Coronary artery (tissue), 2 donors: ENCODE data around the gene UNC93A.

Experiments
- DNase-seq: peaks from one replicate; pipeline ENCODE4 v3.0.0-alpha.2; 2017; ENCODE audit warnings: low spot score
- H3K27ac ChIP-seq, 2 donors: fragments of 200-600 bp; sonication (generic); one replicate each; pipeline ENCODE4 v1.5.1; 2016 to 2019
- H3K4me3 ChIP-seq: fragments of 200-600 bp; sonication (generic); 2 replicates; pipeline ENCODE4 v1.5.1; 2016; ENCODE audit warnings: mild to moderate bottlenecking, moderate library complexity
- TF ChIP-seq, protein P1 (sequence below): fragments of 200-600 bp; sonication (generic); IDR thresholded peaks from one replicate; pipeline ENCODE4 v1.5.1; 2019; ENCODE audit warnings: antibody characterized with exemption

UNC93A gene

DNA sequence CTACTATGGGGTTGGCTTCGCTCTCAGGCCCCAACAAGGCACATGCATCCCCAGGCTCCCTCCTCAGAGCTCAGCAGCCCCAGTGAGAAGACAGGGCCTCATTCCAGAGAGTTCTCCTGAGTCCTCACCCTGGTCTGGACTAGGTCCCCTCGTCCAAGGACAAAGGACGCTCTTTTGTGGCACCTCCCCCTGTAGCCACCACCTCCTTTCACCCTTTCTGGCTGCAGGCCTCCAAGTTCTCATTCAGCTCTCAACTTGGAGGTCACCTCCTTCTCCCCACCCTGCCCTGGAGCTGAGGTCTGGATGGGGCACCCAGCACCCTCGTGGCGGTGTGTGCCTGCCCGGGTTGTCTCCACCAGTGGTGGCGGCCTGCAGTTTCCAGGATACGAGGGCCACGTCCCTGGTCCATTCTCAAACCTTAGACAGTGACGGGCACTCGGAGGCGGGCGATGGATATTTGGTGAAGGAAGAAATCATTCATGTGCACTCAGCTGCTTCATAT, 2.5 kb downstream of the UNC93A start:
- Histone ChIP-seq H3K4me3 (no peak overlapping the region), H3K27ac (no peak overlapping the region)
- TF ChIP-seq, protein P1, sequence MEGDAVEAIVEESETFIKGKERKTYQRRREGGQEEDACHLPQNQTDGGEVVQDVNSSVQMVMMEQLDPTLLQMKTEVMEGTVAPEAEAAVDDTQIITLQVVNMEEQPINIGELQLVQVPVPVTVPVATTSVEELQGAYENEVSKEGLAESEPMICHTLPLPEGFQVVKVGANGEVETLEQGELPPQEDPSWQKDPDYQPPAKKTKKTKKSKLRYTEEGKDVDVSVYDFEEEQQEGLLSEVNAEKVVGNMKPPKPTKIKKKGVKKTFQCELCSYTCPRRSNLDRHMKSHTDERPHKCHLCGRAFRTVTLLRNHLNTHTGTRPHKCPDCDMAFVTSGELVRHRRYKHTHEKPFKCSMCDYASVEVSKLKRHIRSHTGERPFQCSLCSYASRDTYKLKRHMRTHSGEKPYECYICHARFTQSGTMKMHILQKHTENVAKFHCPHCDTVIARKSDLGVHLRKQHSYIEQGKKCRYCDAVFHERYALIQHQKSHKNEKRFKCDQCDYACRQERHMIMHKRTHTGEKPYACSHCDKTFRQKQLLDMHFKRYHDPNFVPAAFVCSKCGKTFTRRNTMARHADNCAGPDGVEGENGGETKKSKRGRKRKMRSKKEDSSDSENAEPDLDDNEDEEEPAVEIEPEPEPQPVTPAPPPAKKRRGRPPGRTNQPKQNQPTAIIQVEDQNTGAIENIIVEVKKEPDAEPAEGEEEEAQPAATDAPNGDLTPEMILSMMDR = no peak
- no peak for DNase-seq

DNA sequence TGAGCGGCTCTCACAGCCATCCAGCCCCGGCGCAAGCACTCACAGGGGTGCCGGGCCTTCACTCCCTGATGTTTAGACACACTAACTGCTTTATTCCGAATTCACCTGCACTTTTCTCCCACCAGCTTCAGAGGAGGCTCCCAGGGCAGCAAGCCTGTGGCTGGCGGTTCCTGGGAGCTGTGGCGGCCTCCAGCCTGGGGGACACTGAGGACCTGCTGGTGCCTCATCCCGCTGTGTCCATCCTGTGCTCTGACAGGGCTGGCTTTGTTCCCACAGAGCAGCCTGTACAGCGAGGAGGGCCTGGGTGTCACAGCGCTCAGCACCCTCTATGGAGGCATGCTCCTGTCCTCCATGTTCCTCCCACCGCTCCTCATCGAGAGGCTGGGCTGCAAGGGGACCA, 3.1 kb downstream of the UNC93A start:
- no peak for DNase-seq
- TF ChIP-seq, protein P1 = no peak
- Histone ChIP-seq H3K27ac (no peak overlapping the region), H3K4me3 (no peak overlapping the region)

DNA sequence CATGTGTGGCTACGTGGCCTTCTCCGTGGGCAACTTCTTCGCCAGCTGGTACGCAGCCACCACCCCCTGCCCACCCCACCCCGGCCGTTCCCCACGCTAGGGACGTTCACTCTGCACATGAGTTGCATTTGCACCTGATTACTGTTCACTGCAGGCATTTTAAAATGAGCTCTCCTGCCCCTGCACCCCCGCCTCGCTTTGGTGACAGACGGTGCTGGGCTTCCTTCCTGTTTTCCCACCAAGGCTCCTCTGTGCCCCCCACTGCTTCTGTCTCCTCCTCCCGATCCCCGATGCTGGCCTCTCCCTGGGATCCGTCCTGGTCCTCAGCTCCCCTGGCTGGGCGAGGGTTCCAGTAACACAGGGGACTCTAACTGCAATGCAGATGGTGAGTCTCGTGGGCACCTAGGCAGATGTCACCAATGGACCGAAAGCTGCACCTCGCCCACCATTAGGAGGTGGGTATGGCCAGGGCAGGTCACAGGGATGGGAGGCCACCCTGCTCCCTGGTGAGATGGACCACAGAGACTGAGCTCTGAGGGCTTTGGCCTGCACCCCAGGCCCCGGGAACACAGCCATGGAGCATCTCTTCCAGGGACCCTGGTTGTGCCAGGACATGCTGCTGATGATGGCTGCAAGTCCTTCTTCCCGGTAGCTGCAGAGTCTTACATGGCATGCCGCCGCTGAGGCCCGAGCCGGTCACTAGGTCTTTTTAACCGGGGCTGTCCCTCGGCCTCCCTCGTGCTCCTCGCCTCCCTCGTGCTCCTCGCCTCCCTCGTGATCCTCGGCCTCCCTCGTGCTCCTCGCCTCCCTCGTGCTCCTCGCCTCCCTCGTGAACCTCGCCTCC, 3.8 kb downstream of the UNC93A start:
- DNase-seq = no peak
- no peak overlapping the region for H3K27ac ChIP-seq
- TF ChIP-seq, protein P1 = no peak
- no peak overlapping the region for H3K4me3 ChIP-seq

DNA sequence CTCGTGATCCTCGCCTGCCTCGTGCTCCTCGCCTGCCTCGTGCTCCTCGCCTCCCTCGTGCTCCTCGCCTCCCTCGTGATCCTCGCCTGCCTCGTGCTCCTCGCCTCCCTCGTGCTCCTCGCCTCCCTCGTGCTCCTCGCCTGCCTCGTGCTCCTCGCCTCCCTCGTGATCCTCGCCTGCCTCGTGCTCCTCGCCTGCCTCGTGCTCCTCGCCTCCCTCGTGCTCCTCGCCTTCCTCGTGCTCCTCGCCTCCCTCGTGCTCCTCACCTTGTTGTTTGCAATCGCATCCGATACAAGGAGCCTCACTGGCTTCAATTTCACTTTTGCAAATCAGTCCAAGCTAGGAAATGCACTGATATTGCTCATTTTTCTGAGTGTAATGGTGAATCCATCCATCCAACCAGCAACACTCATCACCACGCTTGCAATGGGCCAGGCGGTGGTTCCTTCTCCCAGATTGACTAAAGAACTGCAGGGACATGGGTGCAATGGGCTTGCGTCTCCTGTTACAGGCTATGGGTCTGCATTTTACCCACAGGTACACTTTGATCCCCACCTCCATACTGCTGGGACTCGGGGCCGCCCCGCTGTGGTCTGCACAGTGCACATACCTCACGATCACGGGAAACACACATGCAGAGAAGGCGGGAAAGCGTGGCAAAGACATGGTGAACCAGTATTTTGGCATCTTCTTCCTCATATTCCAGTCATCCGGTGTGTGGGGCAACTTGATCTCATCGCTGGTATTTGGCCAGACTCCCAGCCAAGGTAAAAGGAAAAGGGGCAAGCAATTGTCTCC, 4.6 kb downstream of the UNC93A start:
- no peak for DNase-seq
- H3K4me3 ChIP-seq = no peak overlapping the region
- TF ChIP-seq, protein P1 = no peak
- no peak overlapping the region for H3K27ac ChIP-seq

DNA sequence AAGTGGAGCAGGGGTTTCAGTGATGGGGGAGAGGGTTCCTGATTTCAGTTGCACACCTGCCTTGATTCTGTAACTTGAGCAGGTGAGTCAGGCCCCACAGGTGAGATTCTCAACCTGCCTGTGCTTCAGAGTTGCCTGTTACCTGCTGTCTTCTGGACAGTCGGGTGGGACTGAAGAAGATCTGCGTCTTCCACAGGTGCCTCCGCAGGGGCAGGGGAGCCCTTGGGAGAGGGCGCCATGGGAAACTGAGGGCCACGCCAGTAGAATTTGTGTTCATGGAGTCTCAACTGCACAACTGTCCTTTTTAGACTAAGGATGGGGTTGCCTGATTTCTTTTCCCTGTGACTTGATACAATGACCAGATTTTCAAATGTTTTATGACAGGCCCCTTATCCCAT, 5.2 kb downstream of the UNC93A start:
- TF ChIP-seq, protein P1 = no peak
- no peak overlapping the region for H3K4me3 ChIP-seq
- no peak for DNase-seq
- H3K27ac ChIP-seq = no peak overlapping the region

DNA sequence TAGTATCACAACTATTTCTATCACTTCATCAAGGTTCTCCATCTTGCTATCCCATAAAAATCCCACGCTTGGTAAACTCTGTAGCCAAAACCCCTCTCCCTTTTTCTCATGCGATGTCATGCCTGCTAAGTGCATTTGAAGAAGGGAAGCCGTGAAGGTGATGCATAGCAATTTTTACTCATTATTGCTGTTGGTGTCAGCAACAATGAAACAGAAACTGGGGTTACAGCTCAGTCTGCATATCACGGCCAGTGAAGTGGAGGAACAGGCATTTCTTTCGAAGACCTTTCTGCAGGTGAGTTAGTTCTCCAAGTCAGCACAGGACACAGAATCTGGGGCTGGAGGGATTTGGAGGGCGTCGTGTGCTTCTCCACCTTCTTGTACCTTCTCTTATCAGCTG, 5.8 kb downstream of the UNC93A start:
- TF ChIP-seq, protein P1 = no peak
- no peak overlapping the region for H3K27ac ChIP-seq
- DNase-seq = no peak

More for the DNA sequence above, 5.8 kb downstream of the UNC93A start:
- H3K4me3 ChIP-seq = no peak overlapping the region
